ENCODE data around the gene OR10R2.
A peak's percentile ranks its signal among the peaks of the same experiment; 100 is the strongest.

OR10R2 gene

GRCh38 chr1:158527190-158527815, 55.3 kb downstream of the OR10R2 start:
- DNase-seq: peak; percentile 8
